NCI-H748 (cell line): ENCODE measurements around the gene ESPN.
"Not testable (repeated sequence)": the region's sequence is repeated elsewhere in the genome, so short reads cannot be mapped to it uniquely, and the experiment has no call there.

ENCODE experiments used
- DNase-seq: peaks from one replicate; lab custom pipeline; 2025; ENCODE audit not compliant: unreplicated experiment; lab: John Stamatoyannopoulos, UW

Gene ESPN

GRCh38 chr1:6424619-6425593, at the start of gene ESPN:
TSS of gene ESPN (plus strand) at chr1:6424776. CDS start at chr1:6424956, 180 bp downstream.
- peak; percentile 42 for DNase-seq

DNA sequence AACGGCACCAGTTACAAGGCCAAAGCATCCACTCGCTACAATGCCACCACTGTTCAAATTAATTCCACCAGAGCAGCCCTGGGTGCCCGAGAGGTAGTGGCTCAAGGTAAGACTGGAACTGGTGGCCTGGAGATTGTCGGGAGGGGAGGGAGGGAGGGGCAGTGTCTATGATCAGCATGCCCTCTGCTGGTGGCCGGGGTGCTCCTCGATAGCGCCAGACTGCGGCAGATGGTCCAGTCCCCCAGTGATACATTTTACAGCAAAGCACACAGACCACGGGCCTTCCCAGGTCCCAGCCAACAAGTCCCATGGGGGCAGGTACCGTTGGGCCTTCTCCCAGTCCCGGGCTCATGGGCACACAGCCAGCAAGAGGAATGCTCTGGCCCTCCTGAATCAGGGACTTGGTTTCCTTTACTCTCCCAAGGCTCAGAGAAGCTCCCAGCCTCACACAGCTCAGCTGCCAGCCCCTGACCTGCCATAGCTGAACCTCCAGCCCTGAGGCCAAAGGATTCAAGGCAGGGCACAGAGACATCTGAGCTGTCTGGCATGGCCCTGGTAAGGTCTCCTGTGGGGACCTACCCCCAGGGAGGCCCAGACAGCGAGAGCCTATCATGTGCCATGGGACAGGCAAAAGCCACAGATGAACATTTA, 46.4 kb upstream of the ESPN start:
- no peak for DNase-seq

DNA sequence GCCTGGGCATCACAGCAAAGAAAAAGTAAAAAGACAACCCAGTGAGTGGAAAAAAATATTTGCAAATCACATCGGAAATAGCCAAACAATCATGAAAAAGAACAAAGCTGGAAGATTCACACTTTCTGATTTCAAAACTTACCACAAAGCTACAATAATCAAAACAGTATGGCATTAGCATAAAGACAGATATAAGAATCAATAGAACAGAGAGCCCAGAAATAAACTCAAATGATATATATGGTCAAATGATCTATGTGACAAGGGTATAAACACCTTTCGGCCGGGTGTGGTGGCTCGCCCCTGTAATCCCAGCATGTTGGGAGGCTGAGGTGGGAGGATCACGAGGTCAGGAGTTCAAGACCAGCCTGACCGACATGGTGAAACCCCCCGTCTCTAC, 44.5 kb upstream of the ESPN start:
- DNase-seq: no peak

GRCh38 chr1:6384135-6384534, 40.4 kb upstream of the ESPN start:
- DNase-seq: no peak

DNA sequence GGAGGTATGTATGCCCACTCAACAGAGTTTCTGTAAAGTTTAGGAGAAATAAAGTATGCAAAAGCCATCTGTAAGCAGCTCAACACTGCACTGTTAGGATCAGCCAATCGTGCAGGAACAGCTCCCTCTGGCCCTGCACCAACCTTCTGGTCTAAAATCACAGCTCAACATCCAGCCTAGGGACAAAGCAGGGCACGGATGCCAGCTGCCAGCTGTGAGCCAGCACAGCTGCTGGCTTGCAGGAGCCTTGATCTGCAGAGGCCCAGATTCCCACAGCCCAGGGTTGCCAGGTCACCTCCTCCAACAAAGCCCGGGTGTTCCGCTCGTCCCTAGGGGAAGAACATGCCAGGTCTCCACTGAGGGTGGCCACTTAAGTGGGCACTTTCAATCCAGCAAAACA, 39.6 kb upstream of the ESPN start:
- no peak for DNase-seq

- DNase-seq: no peak
Measured at GRCh38 chr1:6385488-6386191, 38.9 kb upstream of the ESPN start.

GRCh38 chr1:6386371-6386949, 38.1 kb upstream of the ESPN start:
- no peak for DNase-seq

- no peak for DNase-seq
Measured at GRCh38 chr1:6389971-6390370, 34.6 kb upstream of the ESPN start.

DNA sequence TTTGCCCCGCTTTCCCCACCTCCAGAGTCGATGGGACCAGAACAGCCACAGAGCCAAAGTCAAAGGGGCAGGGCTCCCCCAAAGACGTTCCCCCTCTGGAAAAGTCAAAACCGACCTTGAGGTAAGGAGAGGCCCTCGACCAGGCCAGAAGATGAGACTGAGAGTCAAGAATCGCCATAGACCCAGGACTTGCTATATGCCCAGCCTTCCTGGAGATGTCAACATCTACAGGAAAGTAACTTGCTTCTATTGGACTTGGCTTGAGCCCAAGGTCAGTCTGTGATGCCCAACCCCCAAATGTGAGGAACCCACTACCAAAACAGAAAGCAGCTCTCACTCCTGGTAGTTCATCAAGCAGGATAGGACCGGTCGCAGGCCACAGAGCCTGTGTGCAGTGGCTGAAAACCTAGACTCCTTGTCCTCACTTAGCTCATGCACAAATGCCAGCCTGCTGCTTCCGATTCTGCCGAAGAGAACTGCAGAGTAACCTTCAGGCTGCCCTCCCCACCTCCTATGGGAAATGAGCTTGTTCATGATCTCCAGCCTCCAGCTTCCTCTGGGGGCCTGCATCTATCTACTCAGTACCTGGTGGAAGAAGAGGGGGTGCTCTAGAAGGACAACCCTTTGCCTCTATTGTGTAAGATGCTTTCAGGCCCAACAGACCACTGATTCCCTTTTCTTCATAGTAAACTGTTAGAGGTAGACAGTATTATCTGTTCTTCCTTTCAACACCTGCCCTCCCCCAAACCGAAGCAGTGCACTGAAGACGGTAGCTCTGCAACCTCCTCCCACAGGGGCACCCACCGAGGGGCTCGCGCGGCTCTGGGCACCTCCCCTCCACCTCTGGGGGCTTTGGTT, 32.4 kb upstream of the ESPN start:
- DNase-seq: peak; percentile 17

- peak; percentile 28 for DNase-seq
Measured at GRCh38 chr1:6392809-6393399, 31.7 kb upstream of the ESPN start.

- DNase-seq: peak; percentile 88
Measured at GRCh38 chr1:6393400-6394187, 31.0 kb upstream of the ESPN start, which contains the start of gene ACOT7. TSS of gene ACOT7 (minus strand) at chr1:6393767. CDS start at chr1:6393399, 368 bp downstream.

DNA sequence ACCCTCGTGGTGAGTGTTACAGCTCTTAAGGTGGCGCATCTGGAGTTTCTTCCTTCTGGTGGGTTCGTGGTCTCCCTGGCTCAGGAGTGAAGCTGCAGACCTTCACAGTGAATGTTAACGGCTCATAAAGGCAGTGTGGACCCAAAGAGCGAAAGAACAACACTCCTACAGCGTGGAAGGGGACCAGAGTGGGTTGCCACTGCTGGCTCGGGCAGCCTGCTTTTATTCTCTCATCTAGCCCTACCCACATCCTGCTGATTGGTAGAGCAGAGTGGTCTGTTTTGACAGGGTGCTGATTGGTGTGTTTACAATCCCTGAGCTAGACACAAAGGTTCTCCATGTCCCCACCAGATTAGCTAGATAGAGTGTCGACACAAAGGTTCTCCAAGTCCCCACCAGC, 29.4 kb upstream of the ESPN start:
- not testable (repeated sequence) for DNase-seq

- DNase-seq: not testable (repeated sequence)
Measured at GRCh38 chr1:6395781-6396244, 28.8 kb upstream of the ESPN start.

- DNase-seq: no peak
Measured at GRCh38 chr1:6396998-6397397, 27.6 kb upstream of the ESPN start.

DNA sequence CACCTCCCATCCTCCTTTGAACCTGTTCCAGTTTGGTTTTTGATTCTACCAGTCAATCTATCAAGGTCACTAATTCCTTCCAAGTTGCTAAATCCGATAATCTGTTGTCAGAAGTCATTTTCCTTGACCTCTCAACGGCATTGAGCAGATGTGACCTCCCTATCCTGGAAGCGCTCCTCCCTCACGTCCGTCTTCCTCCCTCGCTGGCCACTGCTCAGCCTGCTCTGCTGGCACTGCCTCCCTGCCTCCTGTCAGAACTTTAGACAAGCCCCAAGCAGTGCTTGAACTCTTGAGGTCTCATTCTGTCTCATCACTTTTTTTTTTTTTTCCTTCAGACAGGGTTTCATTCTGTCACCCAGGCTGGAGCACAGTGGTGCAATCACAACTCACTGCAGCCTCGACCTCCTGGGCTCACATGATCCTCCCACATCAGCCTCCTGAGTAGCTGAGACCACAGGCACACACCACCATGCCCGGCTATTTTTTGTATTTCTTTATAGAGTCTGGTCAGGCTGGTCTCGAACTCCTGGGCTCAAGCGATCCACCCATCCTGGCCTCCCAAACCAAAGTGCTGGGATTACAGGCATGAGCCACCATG, 26.6 kb upstream of the ESPN start:
- no peak for DNase-seq

DNA sequence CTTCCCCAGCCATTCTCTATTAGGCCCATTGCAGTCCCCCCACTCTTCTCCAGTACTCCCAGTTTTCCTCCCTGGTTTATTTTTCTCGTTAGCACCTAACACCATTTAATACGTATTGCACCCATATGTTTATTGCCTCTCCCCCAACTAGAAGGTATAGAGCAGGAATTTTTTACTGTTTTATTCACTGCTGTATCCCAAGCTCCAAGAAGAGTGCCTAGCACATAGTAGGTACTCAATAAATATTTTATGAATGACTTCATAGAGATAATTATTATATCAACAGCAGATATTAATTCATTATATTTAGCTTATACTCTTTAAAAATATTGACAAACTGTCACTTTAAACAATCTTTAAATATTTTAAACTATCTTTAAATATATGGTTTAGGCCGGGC, 25.3 kb upstream of the ESPN start:
- no peak for DNase-seq

DNA sequence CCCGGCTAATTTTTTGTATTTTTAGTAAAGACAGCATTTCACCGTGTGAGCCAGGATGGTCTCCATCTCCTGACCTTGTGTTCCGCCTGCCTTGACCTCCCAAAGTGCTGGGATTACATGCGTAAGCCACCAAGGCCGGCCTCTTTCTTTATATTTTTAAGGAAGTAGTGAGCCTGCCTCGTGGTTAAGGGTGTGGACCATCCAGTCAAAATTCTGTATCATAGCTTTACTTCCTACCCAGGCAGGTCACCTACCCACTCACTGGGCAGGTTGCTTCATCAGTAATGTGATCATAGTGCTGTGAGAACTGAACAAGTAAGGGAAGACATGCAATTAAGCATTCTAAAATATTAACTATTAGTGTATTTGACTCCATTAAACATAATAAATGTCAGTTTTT, 22.9 kb upstream of the ESPN start:
- no peak for DNase-seq

DNA sequence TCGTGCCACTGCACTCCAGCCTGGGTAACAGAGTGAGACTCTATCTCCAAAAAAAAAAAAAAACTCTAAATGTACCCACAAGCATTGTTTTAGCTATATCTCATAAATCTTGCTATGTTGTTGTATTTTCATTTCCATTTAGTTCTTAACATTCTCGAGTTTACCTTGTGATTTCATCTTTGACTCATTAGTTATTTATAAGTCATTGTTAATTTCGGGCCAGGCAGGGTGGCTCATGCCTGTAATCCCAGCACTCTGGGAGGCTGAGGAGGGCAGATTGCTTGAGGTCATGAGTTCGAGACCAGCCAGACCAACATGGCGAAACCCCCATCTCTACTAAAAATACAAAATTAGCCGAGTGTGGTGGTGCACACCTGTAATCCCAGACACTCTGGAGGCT, 16.6 kb upstream of the ESPN start:
- DNase-seq: no peak

DNA sequence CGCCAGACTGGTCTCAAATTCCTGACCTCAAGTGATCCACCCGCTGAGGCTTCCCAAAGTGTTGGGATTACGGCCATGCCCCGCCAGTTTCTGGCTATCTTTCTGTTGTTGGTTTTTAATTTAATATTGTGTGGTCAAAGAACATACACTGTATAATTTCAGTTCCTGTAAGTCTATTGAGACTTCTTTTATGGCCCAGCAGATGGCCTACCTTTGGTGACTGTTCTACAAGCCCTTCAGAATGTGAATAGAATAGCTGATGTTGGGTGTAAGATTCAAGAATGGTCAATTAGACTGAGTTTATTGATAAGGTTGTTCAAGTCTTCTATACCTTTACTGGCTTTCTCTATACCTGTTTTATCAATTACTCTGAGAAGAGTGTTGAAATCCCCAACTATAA, 15.5 kb upstream of the ESPN start:
- no peak for DNase-seq
